ENCODE data around the gene ZBTB5.
"Not testable (repeated sequence)": the region's sequence is repeated elsewhere in the genome, so short reads cannot be mapped to it uniquely, and the experiment has no call there.

Gene ZBTB5

GRCh38 chr9:37465249-37466036 lies at the start of gene ZBTB5:
ZBTB5 (minus strand) TSS chr9:37465450; CDS start chr9:37442551, 22,899 bp downstream.
- peak; percentile 98 for DNase-seq (ENCODE audit: low read depth, low spot score)

- DNase-seq (ENCODE audit: low read depth, low spot score): no peak
Observed at GRCh38 chr9:37514999-37515398, 49.7 kb upstream of the ZBTB5 start.

GRCh38 chr9:37514415-37514814 lies 49.2 kb upstream of the ZBTB5 start:
- DNase-seq (ENCODE audit: low read depth, low spot score): not testable (repeated sequence)

GRCh38 chr9:37512437-37512836 lies 47.2 kb upstream of the ZBTB5 start:
- DNase-seq (ENCODE audit: low read depth, low spot score): no peak

GRCh38 chr9:37511016-37512010 lies 46.1 kb upstream of the ZBTB5 start:
- no peak for DNase-seq (ENCODE audit: low read depth, low spot score)

GRCh38 chr9:37510053-37510452 lies 44.8 kb upstream of the ZBTB5 start:
- not testable (repeated sequence) for DNase-seq (ENCODE audit: low read depth, low spot score)

- no peak for DNase-seq (ENCODE audit: low read depth, low spot score)
Observed at GRCh38 chr9:37509536-37509935, 44.3 kb upstream of the ZBTB5 start.

GRCh38 chr9:37508834-37509206 lies 43.6 kb upstream of the ZBTB5 start:
- no peak for DNase-seq (ENCODE audit: low read depth, low spot score)

GRCh38 chr9:37508135-37508833 lies 43.0 kb upstream of the ZBTB5 start:
- no peak for DNase-seq (ENCODE audit: low read depth, low spot score)

GRCh38 chr9:37507566-37508134 lies 42.4 kb upstream of the ZBTB5 start:
- no peak for DNase-seq (ENCODE audit: low read depth, low spot score)

- no peak for DNase-seq (ENCODE audit: low read depth, low spot score)
Observed at GRCh38 chr9:37504605-37505004, 39.4 kb upstream of the ZBTB5 start.

- DNase-seq (ENCODE audit: low read depth, low spot score): no peak
Observed at GRCh38 chr9:37503736-37504135, 38.5 kb upstream of the ZBTB5 start.

- DNase-seq (ENCODE audit: low read depth, low spot score): no peak
Observed at GRCh38 chr9:37501957-37502596, 36.8 kb upstream of the ZBTB5 start.

- DNase-seq (ENCODE audit: low read depth, low spot score): no peak
Observed at GRCh38 chr9:37499297-37499696, 34.0 kb upstream of the ZBTB5 start.

- DNase-seq (ENCODE audit: low read depth, low spot score): no peak
Observed at GRCh38 chr9:37498457-37498856, 33.2 kb upstream of the ZBTB5 start.

GRCh38 chr9:37497320-37497719 lies 32.1 kb upstream of the ZBTB5 start:
- DNase-seq (ENCODE audit: low read depth, low spot score): no peak

GRCh38 chr9:37496020-37496419 lies 30.8 kb upstream of the ZBTB5 start:
- DNase-seq (ENCODE audit: low read depth, low spot score): no peak

GRCh38 chr9:37495571-37495970 lies 30.3 kb upstream of the ZBTB5 start:
- no peak for DNase-seq (ENCODE audit: low read depth, low spot score)

- DNase-seq (ENCODE audit: low read depth, low spot score): no peak
Observed at GRCh38 chr9:37491939-37492338, 26.7 kb upstream of the ZBTB5 start.

- DNase-seq (ENCODE audit: low read depth, low spot score): no peak
Observed at GRCh38 chr9:37486616-37487548, 21.6 kb upstream of the ZBTB5 start.

Data from activated CD4-positive, CD25-positive, alpha-beta regulatory T cell treated with anti-CD3 and anti-CD28 coated beads, Interleukin-2, amount 50 U/mL, for 16 hours (primary cell).